Stomach (tissue), 9 donors: ENCODE data around the gene TMEM186. TPM values are rescaled to one million over a fixed set of nuclear protein-coding genes. Genes with fewer than 3 reads are reported as not detected.

Experiments used
- DNase-seq, 2 donors: peaks; one replicate each; pipeline versions ENCODE4 v3.0.0 to v3.0.0-alpha.2; 2013 to 2019
- H3K27ac ChIP-seq, 5 donors: fragments of 200-600 bp in 4 of 5; sonication (generic) in 4 of 5; one replicate each; pipeline ENCODE4 v1.5.1; 2013 to 2019; ENCODE audit warnings: mild to moderate bottlenecking in 1 of 5, moderate library complexity in 1 of 5
- H3K27me3 ChIP-seq, 3 donors: fragments of 200-600 bp; sonication (generic); one replicate each; pipeline ENCODE4 v1.5.1; 2017 to 2019; ENCODE audit warnings: mixed run types in 1 of 3
- H3K36me3 ChIP-seq, 4 donors: fragments of 200-600 bp; sonication (generic); 1 replicate in 3 of 4; 2 replicates in 1 of 4; pipeline ENCODE4 v1.5.1; 2016 to 2019
- H3K4me1 ChIP-seq, 4 donors: fragments of 200-600 bp; sonication (generic); one replicate each; pipeline ENCODE4 v1.5.1; 2016 to 2019
- H3K4me3 ChIP-seq, 4 donors: fragments of 200-600 bp; sonication (generic) in 3 of 4; one replicate each; pipeline ENCODE4 v1.5.1; 2016 to 2019; ENCODE audit warnings: mild to moderate bottlenecking in 1 of 4
- H3K9me3 ChIP-seq, 4 donors: fragments of 200-600 bp; sonication (generic); one replicate each; pipeline ENCODE4 v1.5.1; 2016 to 2019
- CTCF ChIP-seq, 7 experiments: fragments of 450-650 bp in 4 of 7; fragments of 200-600 bp in 3 of 7; sonication (generic) in 3 of 7; IDR thresholded peaks; one replicate each; pipeline ENCODE4 v1.5.1; 2016 to 2019; ENCODE audit warnings: antibody characterized with exemption in 7 of 7, control low read depth in 2 of 7, mild to moderate bottlenecking in 1 of 7
- EP300 ChIP-seq: sonication (generic); formaldehyde crosslinking; IDR thresholded peaks from one replicate; pipeline ENCODE4 v1.6.1; 2017; ENCODE audit warnings: antibody characterized with exemption
- POLR2A ChIP-seq, 4 donors: fragments of 450-650 bp; IDR thresholded peaks; one replicate each; pipeline ENCODE4 v1.6.1; 2016; ENCODE audit warnings: antibody characterized with exemption in 4 of 4, control low read depth in 2 of 4, mild to moderate bottlenecking in 1 of 4, moderate library complexity in 1 of 4
- POLR2AphosphoS5 ChIP-seq, 3 donors: sonication (generic); formaldehyde crosslinking; IDR thresholded peaks; one replicate each; pipeline ENCODE4 v1.6.1; 2016; ENCODE audit warnings: antibody characterized with exemption in 3 of 3
- WGBS, 5 donors: extraction: QIAGEN DNeasy Blood & Tissue Kit in 3 of 5; methylation state at CpG; one replicate each; pipeline versions ENCODE4 v1.1.5 to v1.1.7; 2013 to 2018; 5-methylcytosine and 5-hydroxymethylcytosine counted together
- intact Hi-C: fragments of 100-400 bp; cut with DNase I; formaldehyde crosslinking; loops from one replicate; pipeline ENCODE4 v1.15.1; 2023; ENCODE audit warnings: low total_unique reads
- polyA plus RNA-seq, 3 donors: library from polyadenylated mRNA; stranded (reverse); fragments of 200-250 nt; gene quantifications; one replicate each; pipeline ENCODE4 v1.2.3, GENCODE V29; 2013
- total RNA-seq, 5 donors: library from RNA; depleted of rRNA; stranded (reverse); fragments of >200 nt; gene quantifications; one replicate each; pipeline versions ENCODE4 v1.1.0 to v1.2.3, GENCODE V29; 2014 to 2016
- donor health status: healthy with polysubstance abuse.
- donor health status: Bipolar disorder and iron deficiency.
- donor health status: healthy.

TMEM186 gene
- total and polyA plus RNA-seq, 8 donors, result 5.3 to 12.9 (median 6.4) TPM; not detected in 1

- Histone ChIP-seq H3K4me1 (no peaks in the 10 kb centered on the region), H3K27ac (no peak overlapping the region), H3K4me3 (no peak overlapping the region), H3K9me3 (no peaks in the 10 kb centered on the region), H3K27me3 (no peaks in the 10 kb centered on the region), H3K36me3 (peaks cover 0 to 78% (median 48%) of the 10 kb centered on the region in 4 donors)
- TF ChIP-seq EP300 (no peak), CTCF (IDR thresholded peaks at IDR 0.05) (no peak), POLR2A (IDR thresholded peaks at IDR 0.05) (no peak), POLR2AphosphoS5 (IDR thresholded peaks at IDR 0.05) (no peak)
- 92 to 97% (median 94%) methylated on average over 8 of the region's 8 CpGs for WGBS, 5 donors
- intact Hi-C loops, result no loop called here
- DNase-seq, result no peak
These were observed 30.3 kb downstream of the TMEM186 start for GRCh38 chr16:8767176-8767575.

- Histone ChIP-seq H3K27ac (no peak overlapping the region), H3K9me3 (no peaks in the 10 kb centered on the region), H3K4me3 (no peak overlapping the region), H3K4me1 (no peaks in the 10 kb centered on the region), H3K36me3 (peaks cover 0 to 80% (median 50%) of the 10 kb centered on the region in 4 donors), H3K27me3 (no peaks in the 10 kb centered on the region)
- no peak for DNase-seq
- no peak for TF ChIP-seq EP300
- no peak for TF ChIP-seq POLR2A (IDR thresholded peaks at IDR 0.05)
- 88 to 95% (median 92%) methylated on average over 14 to 18 of the region's 18 CpGs for WGBS, 5 donors
- intact Hi-C loops, result no loop called here
These were observed 32.8 kb downstream of the TMEM186 start for GRCh38 chr16:8764525-8765250.

- H3K4me1 ChIP-seq, result no peaks in the 10 kb centered on the region
- no peak for DNase-seq
- 69 to 86% (median 79%) methylated on average over 10 of the region's 10 CpGs for WGBS, 5 donors
- no peaks in the 10 kb centered on the region for H3K9me3 ChIP-seq
- no peak overlapping the region for H3K27ac ChIP-seq
- H3K4me3 ChIP-seq, result no peak overlapping the region
- peaks cover 0 to 77% (median 43%) of the 10 kb centered on the region in 4 donors for H3K36me3 ChIP-seq
- TF ChIP-seq EP300, result no peak
- TF ChIP-seq POLR2A (IDR thresholded peaks at IDR 0.05), result no peak
- TF ChIP-seq CTCF (IDR thresholded peaks at IDR 0.05), result no peak
- no peak for TF ChIP-seq POLR2AphosphoS5 (IDR thresholded peaks at IDR 0.05)
- no peaks in the 10 kb centered on the region for H3K27me3 ChIP-seq
- intact Hi-C loops, result no loop called here
These were observed 33.5 kb downstream of the TMEM186 start for GRCh38 chr16:8763899-8764298.

GRCh38 chr16:8763083-8763482 is 34.4 kb downstream of the TMEM186 start:
- Histone ChIP-seq H3K36me3 (peaks cover 0 to 75% (median 36%) of the 10 kb centered on the region in 4 donors), H3K4me3 (no peak overlapping the region), H3K9me3 (no peaks in the 10 kb centered on the region), H3K4me1 (no peaks in the 10 kb centered on the region), H3K27me3 (no peaks in the 10 kb centered on the region), H3K27ac (no peak overlapping the region)
- TF ChIP-seq CTCF (IDR thresholded peaks at IDR 0.05), result no peak
- TF ChIP-seq POLR2A (IDR thresholded peaks at IDR 0.05), result no peak
- TF ChIP-seq EP300, result no peak
- TF ChIP-seq POLR2AphosphoS5 (IDR thresholded peaks at IDR 0.05), result no peak
- WGBS, 5 donors, result 93 to 98% (median 96%) methylated on average over 3 of the region's 3 CpGs
- no peak for DNase-seq
- intact Hi-C loops, result no loop called here

GRCh38 chr16:8762254-8762653 is 35.2 kb downstream of the TMEM186 start:
- no peak overlapping the region for H3K27ac ChIP-seq
- H3K9me3 ChIP-seq, result no peaks in the 10 kb centered on the region
- no peaks in the 10 kb centered on the region for H3K4me1 ChIP-seq
- H3K4me3 ChIP-seq, result no peak overlapping the region
- H3K36me3 ChIP-seq, result peaks cover 0 to 75% (median 36%) of the 10 kb centered on the region in 4 donors
- no peak for DNase-seq
- intact Hi-C loops, result no loop called here
- WGBS, 5 donors, result 89 to 100% (median 95%) methylated on average over 4 of the region's 4 CpGs
- no peaks in the 10 kb centered on the region for H3K27me3 ChIP-seq
- TF ChIP-seq EP300, result no peak
- TF ChIP-seq POLR2AphosphoS5 (IDR thresholded peaks at IDR 0.05), result no peak
- no peak for TF ChIP-seq POLR2A (IDR thresholded peaks at IDR 0.05)
- no peak for TF ChIP-seq CTCF (IDR thresholded peaks at IDR 0.05)
